ENCODE data around the gene COX6A2.

COX6A2 gene

GRCh38 chr16:31411024-31411844, 16.9 kb downstream of the COX6A2 start:
- no peaks in the 10 kb centered on the region for H3K9me3 ChIP-seq (ENCODE audit: control insufficient read depth, low read depth, low read length)
- no peak overlapping the region for H3K27ac ChIP-seq (ENCODE audit: low read length)
- no peaks in the 10 kb centered on the region for H3K27me3 ChIP-seq (ENCODE audit: control insufficient read depth, insufficient read depth, low read length)
- no peak overlapping the region for H3K4me3 ChIP-seq (ENCODE audit: low read length)
- no peaks in the 10 kb centered on the region for H3K36me3 ChIP-seq (ENCODE audit: control insufficient read depth, low read depth, low read length)
- no peaks in the 10 kb centered on the region for H3K4me1 ChIP-seq (ENCODE audit: control insufficient read depth, low read depth, low read length)
- H3K9ac ChIP-seq (ENCODE audit: low read length) = no peak overlapping the region

- H3K9ac ChIP-seq (ENCODE audit: low read length) = no peak overlapping the region
- no peaks in the 10 kb centered on the region for H3K27me3 ChIP-seq (ENCODE audit: control insufficient read depth, insufficient read depth, low read length)
- H3K4me3 ChIP-seq (ENCODE audit: low read length) = no peak overlapping the region
- no peak overlapping the region for H3K27ac ChIP-seq (ENCODE audit: low read length)
- no peaks in the 10 kb centered on the region for H3K36me3 ChIP-seq (ENCODE audit: control insufficient read depth, low read depth, low read length)
- H3K4me1 ChIP-seq (ENCODE audit: control insufficient read depth, low read depth, low read length) = no peaks in the 10 kb centered on the region
- no peaks in the 10 kb centered on the region for H3K9me3 ChIP-seq (ENCODE audit: control insufficient read depth, low read depth, low read length)
Measured at GRCh38 chr16:31410082-31410481, 18.1 kb downstream of the COX6A2 start.

GRCh38 chr16:31409433-31409832, 18.7 kb downstream of the COX6A2 start:
- no peaks in the 10 kb centered on the region for H3K9me3 ChIP-seq (ENCODE audit: control insufficient read depth, low read depth, low read length)
- H3K27ac ChIP-seq (ENCODE audit: low read length) = no peak overlapping the region
- H3K4me3 ChIP-seq (ENCODE audit: low read length) = no peak overlapping the region
- H3K27me3 ChIP-seq (ENCODE audit: control insufficient read depth, insufficient read depth, low read length) = no peaks in the 10 kb centered on the region
- no peak overlapping the region for H3K9ac ChIP-seq (ENCODE audit: low read length)
- no peaks in the 10 kb centered on the region for H3K36me3 ChIP-seq (ENCODE audit: control insufficient read depth, low read depth, low read length)
- no peaks in the 10 kb centered on the region for H3K4me1 ChIP-seq (ENCODE audit: control insufficient read depth, low read depth, low read length)

- H3K27me3 ChIP-seq (ENCODE audit: control insufficient read depth, insufficient read depth, low read length) = no peaks in the 10 kb centered on the region
- no peaks in the 10 kb centered on the region for H3K9me3 ChIP-seq (ENCODE audit: control insufficient read depth, low read depth, low read length)
- no peaks in the 10 kb centered on the region for H3K4me1 ChIP-seq (ENCODE audit: control insufficient read depth, low read depth, low read length)
- H3K27ac ChIP-seq (ENCODE audit: low read length) = no peak overlapping the region
- no peak overlapping the region for H3K9ac ChIP-seq (ENCODE audit: low read length)
- H3K4me3 ChIP-seq (ENCODE audit: low read length) = no peak overlapping the region
- no peaks in the 10 kb centered on the region for H3K36me3 ChIP-seq (ENCODE audit: control insufficient read depth, low read depth, low read length)
Measured at GRCh38 chr16:31407406-31407805, 20.8 kb downstream of the COX6A2 start.

GRCh38 chr16:31404353-31405064, 23.7 kb downstream of the COX6A2 start:
- Histone ChIP-seq H3K4me3 (ENCODE audit: low read length) (no peak overlapping the region), H3K4me1 (ENCODE audit: control insufficient read depth, low read depth, low read length) (no peaks in the 10 kb centered on the region), H3K36me3 (ENCODE audit: control insufficient read depth, low read depth, low read length) (no peaks in the 10 kb centered on the region), H3K27me3 (ENCODE audit: control insufficient read depth, insufficient read depth, low read length) (no peaks in the 10 kb centered on the region), H3K27ac (ENCODE audit: low read length) (no peak overlapping the region), H3K9ac (ENCODE audit: low read length) (no peak overlapping the region), H3K9me3 (ENCODE audit: control insufficient read depth, low read depth, low read length) (no peaks in the 10 kb centered on the region)

GRCh38 chr16:31403590-31404352, 24.4 kb downstream of the COX6A2 start:
- H3K27ac ChIP-seq (ENCODE audit: low read length) = no peak overlapping the region

GRCh38 chr16:31402687-31403086, 25.5 kb downstream of the COX6A2 start:
- no peak overlapping the region for H3K9ac ChIP-seq (ENCODE audit: low read length)
- no peak overlapping the region for H3K4me3 ChIP-seq (ENCODE audit: low read length)
- no peaks in the 10 kb centered on the region for H3K4me1 ChIP-seq (ENCODE audit: control insufficient read depth, low read depth, low read length)
- no peaks in the 10 kb centered on the region for H3K36me3 ChIP-seq (ENCODE audit: control insufficient read depth, low read depth, low read length)
- no peaks in the 10 kb centered on the region for H3K9me3 ChIP-seq (ENCODE audit: control insufficient read depth, low read depth, low read length)
- no peak overlapping the region for H3K27ac ChIP-seq (ENCODE audit: low read length)
- H3K27me3 ChIP-seq (ENCODE audit: control insufficient read depth, insufficient read depth, low read length) = no peaks in the 10 kb centered on the region

More at GRCh38 chr16:31403590-31404352, 24.4 kb downstream of the COX6A2 start:
- H3K9ac ChIP-seq (ENCODE audit: low read length) = no peak overlapping the region
- no peaks in the 10 kb centered on the region for H3K9me3 ChIP-seq (ENCODE audit: control insufficient read depth, low read depth, low read length)
- H3K4me1 ChIP-seq (ENCODE audit: control insufficient read depth, low read depth, low read length) = no peaks in the 10 kb centered on the region
- no peaks in the 10 kb centered on the region for H3K36me3 ChIP-seq (ENCODE audit: control insufficient read depth, low read depth, low read length)
- H3K27me3 ChIP-seq (ENCODE audit: control insufficient read depth, insufficient read depth, low read length) = no peaks in the 10 kb centered on the region
- H3K4me3 ChIP-seq (ENCODE audit: low read length) = no peak overlapping the region

- Histone ChIP-seq H3K9ac (ENCODE audit: low read length) (no peak overlapping the region), H3K27me3 (ENCODE audit: control insufficient read depth, insufficient read depth, low read length) (no peaks in the 10 kb centered on the region), H3K36me3 (ENCODE audit: control insufficient read depth, low read depth, low read length) (no peaks in the 10 kb centered on the region), H3K4me1 (ENCODE audit: control insufficient read depth, low read depth, low read length) (no peaks in the 10 kb centered on the region), H3K9me3 (ENCODE audit: control insufficient read depth, low read depth, low read length) (no peaks in the 10 kb centered on the region), H3K4me3 (ENCODE audit: low read length) (no peak overlapping the region), H3K27ac (ENCODE audit: low read length) (no peak overlapping the region)
Measured at GRCh38 chr16:31401436-31401835, 26.7 kb downstream of the COX6A2 start.

GRCh38 chr16:31400191-31400590, 28.0 kb downstream of the COX6A2 start:
- no peaks in the 10 kb centered on the region for H3K36me3 ChIP-seq (ENCODE audit: control insufficient read depth, low read depth, low read length)
- H3K4me1 ChIP-seq (ENCODE audit: control insufficient read depth, low read depth, low read length) = no peaks in the 10 kb centered on the region
- H3K4me3 ChIP-seq (ENCODE audit: low read length) = no peak overlapping the region
- no peaks in the 10 kb centered on the region for H3K9me3 ChIP-seq (ENCODE audit: control insufficient read depth, low read depth, low read length)
- H3K9ac ChIP-seq (ENCODE audit: low read length) = no peak overlapping the region
- no peak overlapping the region for H3K27ac ChIP-seq (ENCODE audit: low read length)
- H3K27me3 ChIP-seq (ENCODE audit: control insufficient read depth, insufficient read depth, low read length) = no peaks in the 10 kb centered on the region

GRCh38 chr16:31397701-31398100, 30.5 kb downstream of the COX6A2 start:
- Histone ChIP-seq H3K27me3 (ENCODE audit: control insufficient read depth, insufficient read depth, low read length) (no peaks in the 10 kb centered on the region), H3K4me3 (ENCODE audit: low read length) (no peak overlapping the region), H3K9ac (ENCODE audit: low read length) (no peak overlapping the region), H3K4me1 (ENCODE audit: control insufficient read depth, low read depth, low read length) (peaks cover 5% of the 10 kb centered on the region), H3K36me3 (ENCODE audit: control insufficient read depth, low read depth, low read length) (no peaks in the 10 kb centered on the region), H3K9me3 (ENCODE audit: control insufficient read depth, low read depth, low read length) (no peaks in the 10 kb centered on the region), H3K27ac (ENCODE audit: low read length) (no peak overlapping the region)

- H3K9me3 ChIP-seq (ENCODE audit: control insufficient read depth, low read depth, low read length) = no peaks in the 10 kb centered on the region
- H3K4me1 ChIP-seq (ENCODE audit: control insufficient read depth, low read depth, low read length) = peaks cover 5% of the 10 kb centered on the region
- H3K27me3 ChIP-seq (ENCODE audit: control insufficient read depth, insufficient read depth, low read length) = no peaks in the 10 kb centered on the region
- no peak overlapping the region for H3K9ac ChIP-seq (ENCODE audit: low read length)
- H3K36me3 ChIP-seq (ENCODE audit: control insufficient read depth, low read depth, low read length) = no peaks in the 10 kb centered on the region
- H3K4me3 ChIP-seq (ENCODE audit: low read length) = no peak overlapping the region
- H3K27ac ChIP-seq (ENCODE audit: low read length) = no peak overlapping the region
Measured at GRCh38 chr16:31397096-31397660, 31.0 kb downstream of the COX6A2 start.

All from iPS-18a (cell line).